Measurements from ENCODE around the gene TIMM17B.

Gene TIMM17B

DNA sequence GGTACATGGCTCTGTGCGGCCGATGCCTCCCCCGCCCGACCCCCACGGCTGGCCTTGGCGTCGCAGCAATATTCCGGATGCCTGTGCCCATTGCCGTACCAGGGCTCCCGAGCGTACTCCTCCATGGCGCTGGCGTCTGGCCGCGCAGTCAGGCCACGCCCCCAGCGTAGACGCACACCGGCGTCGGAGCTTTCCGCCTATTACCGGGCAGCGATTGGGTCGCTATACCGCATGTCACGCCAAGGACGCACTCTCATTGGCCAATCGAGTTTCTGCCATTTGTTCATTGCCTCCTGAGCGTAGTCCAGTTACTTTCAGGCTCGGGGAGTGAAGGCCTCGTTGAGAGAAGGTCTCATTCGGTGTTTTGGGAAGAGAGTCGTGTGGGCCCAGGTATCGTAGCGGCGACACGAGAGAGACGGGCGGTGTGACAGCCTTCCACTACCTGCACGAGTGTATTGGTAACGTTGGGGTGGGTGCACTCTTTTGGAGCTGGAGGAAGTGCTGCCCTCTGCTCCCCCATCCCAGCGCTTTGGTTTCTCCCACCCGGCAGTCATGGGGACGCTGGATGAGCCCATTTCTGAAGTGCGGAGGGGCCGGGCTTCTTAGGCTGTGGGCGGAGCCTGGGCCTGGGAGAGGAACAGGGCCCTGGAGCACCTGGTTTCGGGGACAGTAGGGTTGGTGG, at the start of gene TIMM17B, which contains the start of gene PQBP1:
Gene TIMM17B (minus strand): TSS at position 144 of the 682 bp plus-strand sequence. CDS start 19 bp downstream, at position 125.
Gene PQBP1 (plus strand): TSS at position 306 of the 682 bp plus-strand sequence. CDS start 580 bp downstream, outside the sequence.
- peak; percentile 93 for DNase-seq (ENCODE audit: low spot score)

DNA sequence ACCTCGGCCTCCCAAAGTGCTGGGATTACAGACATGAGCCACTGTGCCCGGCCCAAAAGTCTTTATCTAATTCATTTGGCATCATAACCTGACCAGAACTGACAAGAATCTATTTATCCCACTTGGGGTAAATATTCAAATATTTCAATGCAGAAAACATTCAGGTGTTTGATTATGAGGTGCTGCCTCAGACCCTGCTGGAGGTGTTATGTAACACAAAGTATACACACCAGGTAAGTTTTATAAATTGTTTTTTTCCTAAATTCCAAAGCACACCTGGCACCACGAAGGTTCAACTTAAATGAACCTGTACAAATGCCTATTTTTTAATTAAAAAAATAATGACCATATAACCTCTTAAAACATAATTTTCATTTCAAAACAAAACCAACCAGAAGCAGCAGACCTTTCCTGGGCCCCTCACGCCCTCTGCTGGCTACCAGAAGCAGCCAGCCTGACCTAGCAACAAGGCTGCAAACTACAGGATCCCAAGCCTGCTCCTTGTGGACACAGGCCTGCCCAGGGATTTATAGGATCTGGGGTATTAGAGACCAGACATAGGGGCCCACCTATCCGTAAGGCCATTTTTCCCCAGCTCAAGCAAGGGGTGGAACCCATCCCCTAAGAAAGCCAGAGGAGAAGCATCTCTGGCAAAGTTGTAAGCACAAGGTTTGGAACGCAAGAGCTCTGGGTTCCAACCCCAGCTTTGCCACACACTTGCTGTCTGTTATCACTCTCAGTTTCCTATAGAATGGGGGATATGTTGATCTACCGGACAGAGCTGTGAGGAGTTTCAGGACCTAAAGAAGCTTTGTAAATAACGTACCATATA, 48.2 kb upstream of the TIMM17B start:
- peak; percentile 66 for DNase-seq (ENCODE audit: low spot score)

DNA sequence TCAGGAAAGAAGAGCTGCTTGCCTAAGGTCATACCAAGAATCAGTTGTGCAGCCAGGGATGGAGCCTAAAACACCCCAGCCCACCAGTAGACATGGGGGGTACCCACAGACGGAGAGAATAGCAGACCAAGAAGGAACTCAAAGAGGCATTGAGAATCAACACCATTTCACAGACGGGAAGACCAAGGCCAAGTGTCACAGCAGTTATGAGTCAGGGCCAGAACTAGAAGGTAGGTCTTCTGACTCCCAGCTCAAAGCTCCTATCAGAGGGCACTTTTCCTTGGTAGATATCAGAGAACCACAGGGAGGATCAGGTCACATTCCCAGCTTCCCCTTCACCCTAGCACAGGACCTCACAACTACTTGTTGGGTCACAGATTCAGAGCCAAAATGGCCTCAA, 45.3 kb upstream of the TIMM17B start:
- DNase-seq (ENCODE audit: low spot score), result no peak

DNA sequence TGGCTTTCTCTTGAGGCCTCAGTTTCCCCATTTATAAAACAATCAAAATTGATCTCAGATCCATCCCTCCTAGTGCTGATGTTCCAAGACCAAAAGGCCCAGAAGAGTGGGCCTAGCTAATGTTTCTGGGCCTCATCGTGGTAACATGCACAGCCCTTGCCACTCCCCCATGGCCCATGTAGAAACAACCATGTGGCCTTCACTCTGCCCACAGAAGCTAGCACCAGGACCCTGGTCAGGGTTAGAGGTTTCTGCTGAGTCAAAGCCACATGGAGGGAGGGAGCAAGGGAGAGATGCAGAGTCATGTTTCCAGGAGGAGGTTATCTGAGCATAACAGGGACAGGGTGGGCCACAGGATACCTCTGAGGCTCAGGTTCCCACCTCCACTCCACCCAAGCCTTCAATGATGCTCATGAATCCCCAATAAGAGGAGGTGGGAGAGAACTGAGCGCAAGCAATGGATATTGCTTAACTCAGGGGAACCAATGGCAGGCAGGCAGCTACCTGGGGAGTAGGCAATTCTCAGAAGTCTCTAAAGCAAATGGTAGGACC, 42.9 kb upstream of the TIMM17B start:
- peak; percentile 85 for DNase-seq (ENCODE audit: low spot score)

DNA sequence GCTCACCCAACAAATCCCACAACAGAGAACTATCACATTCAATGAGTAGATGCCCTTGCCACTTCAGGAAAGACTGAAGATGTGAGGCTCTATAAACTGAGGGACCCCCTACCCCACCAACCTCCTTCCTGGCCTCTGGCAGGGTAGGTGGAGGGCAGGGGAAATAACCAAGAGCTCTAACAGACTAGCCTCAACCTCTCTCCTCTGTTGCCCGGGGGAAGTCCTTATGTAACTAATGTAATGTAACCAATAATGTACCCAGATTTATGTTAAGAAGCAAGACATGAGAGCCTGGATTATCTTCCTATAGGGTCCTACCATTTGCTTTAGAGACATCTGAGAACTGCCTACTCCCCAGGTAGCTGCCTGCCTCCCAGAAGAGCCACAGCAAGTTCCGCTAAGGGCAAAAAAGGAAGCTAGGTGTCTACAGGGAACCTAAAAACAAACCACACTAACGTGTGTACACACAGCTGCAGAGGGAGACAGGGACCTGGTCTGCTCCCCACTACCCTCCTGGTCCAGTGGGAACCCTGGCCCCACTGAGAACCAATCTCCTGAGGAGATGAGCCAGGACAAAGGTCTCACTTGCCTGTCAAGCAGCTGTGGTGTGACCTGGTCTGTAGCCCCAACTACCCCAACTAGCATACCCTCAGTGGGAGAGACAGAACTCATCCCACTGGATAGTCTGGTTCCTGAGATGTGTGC, 42.1 kb upstream of the TIMM17B start:
- no peak for DNase-seq (ENCODE audit: low spot score)

DNA sequence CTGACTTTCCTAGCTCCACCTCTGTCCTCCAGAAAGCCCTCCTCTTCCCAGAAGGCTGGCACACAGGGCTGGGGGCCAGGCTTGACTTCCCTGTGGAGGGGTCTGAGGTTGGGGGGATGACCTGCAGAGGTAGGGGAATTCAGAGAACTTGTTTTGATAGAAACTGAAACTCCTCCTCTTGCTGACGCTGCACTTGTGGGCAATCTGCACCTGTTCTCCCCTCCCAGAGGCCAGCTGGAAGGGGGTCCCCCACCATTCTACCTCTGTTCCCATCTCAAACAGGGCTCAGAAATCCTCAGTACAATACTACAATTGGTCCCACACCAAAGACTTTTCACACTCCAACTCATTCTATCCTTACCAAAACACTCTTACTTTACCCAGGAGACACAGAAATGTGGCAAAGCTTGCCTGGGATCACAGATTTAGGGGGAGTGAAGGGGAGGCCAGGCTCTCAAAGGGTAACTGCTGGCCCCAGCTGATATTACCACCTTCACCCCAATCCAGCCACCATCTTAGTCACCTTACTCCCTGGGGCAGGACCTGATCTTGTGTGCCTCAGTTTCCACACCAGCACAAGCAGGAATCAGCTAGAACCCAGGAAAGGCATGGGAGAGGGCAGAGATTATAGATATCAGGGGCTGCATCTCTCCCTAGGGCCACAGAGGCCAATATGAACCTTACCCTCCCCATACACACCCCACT, 41.3 kb upstream of the TIMM17B start:
- no peak for DNase-seq (ENCODE audit: low spot score)

DNA sequence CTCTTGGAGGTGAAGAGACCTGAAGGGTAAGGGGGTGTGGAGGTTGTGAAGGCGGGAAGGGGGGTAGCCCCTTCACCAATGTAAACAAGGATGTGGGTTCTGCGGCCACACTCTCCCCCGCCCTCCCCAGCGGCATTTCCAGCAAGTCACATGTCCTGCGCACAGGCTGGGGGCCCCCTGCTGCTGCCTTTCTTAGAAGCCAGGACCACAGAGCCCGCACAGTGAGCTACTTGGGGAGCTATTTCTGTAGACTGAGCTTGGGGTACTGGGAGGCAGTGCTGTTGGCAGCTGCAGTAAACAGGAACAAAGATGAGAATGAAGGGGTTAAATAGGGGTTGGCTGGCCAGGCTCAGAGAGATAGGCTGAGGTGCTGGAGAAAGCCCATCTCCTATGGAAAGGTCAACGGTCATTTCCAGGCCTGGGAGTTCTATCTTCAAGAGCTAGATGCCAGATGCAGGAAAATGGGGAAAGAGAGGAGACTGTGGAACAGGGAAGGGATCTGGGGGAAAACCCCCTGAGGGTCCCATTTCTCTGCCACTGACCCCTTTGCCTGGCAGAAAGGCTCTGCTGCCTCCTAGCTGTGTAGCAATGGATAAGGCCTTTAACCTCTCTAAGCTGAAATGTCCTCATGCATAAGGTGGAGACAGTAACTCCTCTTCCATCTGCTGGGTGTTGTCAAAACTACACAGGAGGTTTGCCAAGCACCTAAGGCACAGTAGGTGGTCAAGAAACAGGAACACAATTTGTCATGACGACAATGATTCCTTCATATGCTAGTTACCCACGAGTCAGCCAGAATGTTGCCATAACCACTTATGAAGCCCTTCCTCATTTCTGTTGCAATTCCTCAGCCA, 39.7 kb upstream of the TIMM17B start:
- DNase-seq (ENCODE audit: low spot score), result peak; percentile 55

DNA sequence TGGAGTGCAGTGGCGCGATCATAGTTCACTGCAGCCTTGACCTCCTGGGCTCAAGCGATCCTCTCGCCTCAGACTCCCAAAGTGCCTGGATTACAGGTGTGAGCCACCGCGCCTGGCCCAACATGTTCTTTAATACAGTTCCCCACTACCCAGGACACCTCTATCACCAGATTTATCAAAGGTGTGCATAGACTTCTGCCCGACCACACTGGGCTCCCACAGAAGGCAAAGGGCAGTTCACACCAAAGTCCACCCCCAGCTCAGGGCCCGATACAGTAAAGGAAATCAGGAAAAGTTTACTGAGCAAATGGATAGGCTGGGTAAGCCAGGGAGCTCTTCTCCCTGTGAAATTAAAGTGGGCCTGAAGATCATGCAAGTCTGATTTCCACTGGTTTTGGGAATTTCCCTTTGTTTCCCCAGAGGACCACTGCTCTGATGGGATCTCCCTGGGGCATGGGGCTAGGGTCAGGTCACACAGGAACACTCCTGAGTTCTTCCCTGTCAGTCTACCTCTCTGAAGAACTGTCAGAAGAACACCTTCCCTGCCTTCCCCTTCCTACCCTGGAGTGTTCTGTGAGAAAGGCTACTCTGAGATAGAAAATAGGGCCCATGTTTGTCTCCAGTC, 39.0 kb upstream of the TIMM17B start:
- DNase-seq (ENCODE audit: low spot score), result no peak

DNA sequence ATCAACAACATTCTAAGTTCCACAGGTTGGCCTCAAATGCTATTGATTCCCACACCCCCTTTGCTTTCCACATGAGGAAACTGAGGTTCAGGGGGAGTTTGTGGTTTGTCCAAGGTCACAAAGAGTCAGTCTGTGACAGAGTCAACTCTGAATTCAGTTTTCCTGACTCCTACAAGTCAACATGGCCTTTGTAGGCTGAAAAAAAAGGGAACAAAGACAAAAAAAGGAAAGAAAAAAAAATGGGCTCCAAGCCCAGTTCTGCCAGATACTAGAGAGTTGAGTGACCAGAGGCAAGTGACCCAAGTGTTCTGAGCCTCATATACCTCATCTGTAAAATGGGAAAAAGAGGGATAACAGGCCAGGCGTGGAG, 37.7 kb upstream of the TIMM17B start:
- no peak for DNase-seq (ENCODE audit: low spot score)

DNA sequence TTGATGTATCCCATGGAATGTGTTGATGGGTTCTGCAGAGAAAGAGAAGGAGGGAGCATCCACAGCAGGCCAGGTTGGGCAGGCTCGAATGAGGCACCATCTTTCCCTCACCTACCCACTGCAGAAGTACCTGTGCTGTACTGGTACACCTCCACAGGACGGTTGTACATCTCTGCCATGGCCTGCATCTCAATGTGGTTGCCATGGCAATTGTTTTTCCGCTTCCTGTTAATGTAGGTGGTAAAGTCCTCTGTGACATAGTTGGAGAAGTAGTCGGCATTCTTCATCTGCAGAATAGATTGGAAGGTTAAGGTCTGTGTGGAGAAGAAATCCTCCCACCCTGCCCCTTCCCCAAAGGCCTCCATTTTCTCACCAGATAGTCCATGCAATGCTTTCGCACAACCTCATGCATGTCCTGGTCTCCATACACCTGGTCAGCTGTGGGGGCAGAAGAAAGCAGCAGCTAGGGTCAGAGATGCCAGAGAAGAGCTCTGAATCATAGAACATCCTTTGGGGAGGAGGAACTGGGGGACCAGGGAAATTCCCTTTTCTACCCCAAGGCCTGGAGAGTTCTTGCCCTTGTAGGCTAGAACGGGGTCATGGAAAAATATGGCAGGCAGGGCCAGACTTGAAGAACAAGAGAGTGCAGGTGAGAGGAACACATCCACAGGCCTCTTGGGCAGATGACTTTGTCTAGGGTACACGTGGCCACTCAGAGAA, 37.2 kb upstream of the TIMM17B start:
- no peak for DNase-seq (ENCODE audit: low spot score)

DNA sequence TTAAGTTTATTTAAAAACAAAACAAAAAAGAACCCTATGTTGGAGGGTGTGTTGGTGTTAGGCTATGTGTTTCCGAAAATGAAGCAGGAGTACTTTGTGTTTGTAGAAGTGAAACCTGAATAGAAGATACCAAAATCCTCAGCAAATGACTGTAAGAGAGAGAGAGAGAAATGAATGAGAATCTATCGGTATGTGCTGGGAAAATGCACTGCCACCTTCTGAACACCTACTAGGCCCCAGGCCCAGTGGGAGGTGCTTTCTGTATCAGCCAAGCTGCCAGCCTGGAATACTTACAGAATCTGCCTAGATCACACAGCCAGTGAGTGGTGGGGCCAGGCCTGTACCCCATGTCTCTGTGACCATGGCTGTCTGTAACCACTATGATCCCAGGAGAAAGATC, 36.2 kb upstream of the TIMM17B start:
- no peak for DNase-seq (ENCODE audit: low spot score)

DNA sequence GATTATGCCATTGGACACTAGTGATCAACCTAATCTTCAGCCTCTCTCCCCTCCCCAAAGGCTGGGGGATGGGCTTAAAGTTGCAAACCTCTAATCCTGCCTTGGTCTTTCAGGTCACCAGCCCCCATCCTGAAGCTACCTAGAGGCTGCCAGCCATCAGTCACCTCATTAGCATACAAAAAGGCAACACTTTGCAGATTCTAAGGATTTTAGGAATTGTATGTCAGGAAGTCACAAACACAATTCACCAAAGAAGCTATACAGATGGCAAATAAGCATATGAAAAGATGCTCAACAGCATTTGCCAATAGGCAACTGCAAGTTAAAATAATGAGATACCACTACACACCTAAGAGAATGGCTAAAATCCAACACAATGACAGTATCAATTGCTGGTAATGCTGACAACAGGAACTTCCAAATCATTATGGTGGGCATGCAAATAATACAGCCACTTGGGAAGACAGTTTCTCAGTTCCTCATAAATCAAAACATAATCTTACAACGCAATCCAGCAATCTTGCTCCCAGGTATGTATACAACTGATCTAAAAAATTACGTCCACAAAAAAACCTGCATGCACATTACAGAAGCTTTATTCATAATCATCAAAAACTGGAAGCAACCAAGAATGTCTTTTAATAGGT, 30.3 kb upstream of the TIMM17B start:
- DNase-seq (ENCODE audit: low spot score), result no peak

DNA sequence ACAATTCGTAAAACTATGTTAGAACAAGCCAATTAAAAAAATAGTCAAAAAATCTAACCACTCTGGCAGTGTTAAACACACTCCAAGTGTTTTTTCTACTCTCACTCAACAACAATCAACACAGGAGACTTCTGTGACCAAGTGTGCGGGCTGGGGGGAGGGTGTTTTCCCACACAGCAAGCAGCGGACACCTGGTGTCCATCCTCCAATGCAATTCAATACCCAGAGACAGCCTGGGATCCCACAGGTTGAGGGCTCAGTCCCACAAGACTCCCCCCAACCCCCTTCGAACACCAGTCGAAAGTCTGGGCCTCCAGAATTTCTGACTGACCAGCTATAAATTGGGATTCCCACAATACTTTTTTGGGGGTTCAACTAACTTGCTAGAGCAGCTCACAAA, 29.6 kb upstream of the TIMM17B start:
- DNase-seq (ENCODE audit: low spot score), result no peak

DNA sequence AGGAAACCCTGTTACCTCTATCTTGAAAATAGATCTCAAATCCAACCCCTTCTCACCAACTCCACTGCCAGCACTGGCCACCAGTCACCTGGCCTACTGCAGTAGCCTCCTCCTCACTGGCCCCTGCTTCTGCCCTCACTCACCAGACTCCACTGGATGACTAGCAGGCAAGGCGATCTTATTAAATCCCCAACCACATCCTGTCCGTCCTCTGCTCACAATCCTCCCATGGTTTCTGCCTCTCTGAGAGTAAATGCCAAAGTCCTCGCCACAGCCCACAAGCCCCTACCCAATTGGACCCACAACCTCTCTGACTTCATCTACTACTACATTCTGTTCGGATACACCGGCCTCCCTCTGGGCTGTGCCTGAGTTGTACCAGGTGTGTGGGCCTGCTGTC, 26.7 kb upstream of the TIMM17B start:
- DNase-seq (ENCODE audit: low spot score), result no peak

DNA sequence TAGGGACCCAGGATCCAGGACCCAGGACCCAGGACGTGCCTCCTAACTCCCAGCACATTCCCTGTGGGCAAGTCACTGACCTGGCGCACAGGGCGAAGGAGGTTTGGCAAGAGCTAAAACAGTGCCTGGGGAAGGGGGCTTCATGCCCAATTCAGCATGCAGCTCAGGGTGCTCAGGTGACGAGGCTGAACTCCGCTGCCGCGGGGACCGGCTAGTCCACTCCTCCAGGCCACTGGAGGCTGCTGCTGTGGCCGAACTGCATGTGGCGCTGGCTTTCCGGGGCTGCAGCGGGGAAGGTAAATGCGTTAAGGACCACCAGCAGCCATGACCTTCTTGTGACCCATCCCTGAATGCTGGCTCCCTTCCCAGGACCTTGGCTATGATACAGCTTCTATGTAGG, 26.2 kb upstream of the TIMM17B start:
- no peak for DNase-seq (ENCODE audit: low spot score)

DNA sequence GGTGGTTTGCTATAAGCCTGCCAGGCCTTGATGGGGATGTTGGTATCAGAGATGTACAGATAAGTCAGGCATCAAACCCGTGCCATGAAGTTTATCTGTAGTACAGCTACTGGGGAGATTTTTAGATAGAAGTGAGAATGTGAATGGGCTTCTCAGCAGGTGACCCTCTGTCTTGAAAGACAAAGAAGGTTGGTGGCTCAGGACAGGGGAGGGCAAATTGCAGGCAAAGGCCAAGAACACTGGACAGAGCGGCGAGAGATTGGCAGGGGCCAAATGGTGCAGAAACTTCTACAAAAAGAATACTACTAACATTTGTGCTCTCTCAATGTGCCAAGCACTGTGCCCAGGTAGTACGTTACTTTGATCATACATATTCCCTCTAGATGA, 23.1 kb upstream of the TIMM17B start:
- DNase-seq (ENCODE audit: low spot score), result no peak

DNA sequence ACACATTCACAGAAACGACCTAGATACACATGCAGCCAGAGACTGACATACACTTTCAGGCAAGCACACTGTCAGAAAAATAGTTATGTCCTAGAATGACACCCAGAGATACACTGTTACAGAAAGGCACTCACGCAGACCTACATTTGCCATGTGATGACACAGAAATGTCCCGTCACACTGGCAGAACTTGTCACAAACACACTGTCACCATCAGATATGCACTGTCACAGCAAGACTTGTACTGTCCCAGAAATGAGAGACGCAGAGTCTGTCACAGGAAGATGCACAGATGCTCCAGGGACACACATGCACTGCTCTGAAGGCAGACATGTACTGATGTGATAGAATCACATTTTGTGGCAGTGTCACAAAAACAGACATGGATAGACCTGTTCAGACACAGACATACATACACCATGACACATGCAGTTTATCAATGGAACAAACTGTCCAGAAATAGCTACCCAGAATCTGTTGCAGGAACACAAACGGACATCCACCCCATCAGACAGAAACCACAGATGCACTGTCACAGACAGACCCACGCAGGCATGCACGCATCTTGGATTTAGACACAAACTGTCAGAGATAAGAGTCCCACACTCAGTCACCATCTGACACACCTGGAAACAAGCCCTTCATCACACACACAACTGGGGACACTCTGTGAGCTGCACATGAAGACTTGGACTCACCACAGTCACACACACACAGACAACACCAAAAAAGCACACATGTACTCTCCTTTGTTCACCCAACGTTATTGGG, 22.6 kb upstream of the TIMM17B start:
- peak; percentile 75 for DNase-seq (ENCODE audit: low spot score)

DNA sequence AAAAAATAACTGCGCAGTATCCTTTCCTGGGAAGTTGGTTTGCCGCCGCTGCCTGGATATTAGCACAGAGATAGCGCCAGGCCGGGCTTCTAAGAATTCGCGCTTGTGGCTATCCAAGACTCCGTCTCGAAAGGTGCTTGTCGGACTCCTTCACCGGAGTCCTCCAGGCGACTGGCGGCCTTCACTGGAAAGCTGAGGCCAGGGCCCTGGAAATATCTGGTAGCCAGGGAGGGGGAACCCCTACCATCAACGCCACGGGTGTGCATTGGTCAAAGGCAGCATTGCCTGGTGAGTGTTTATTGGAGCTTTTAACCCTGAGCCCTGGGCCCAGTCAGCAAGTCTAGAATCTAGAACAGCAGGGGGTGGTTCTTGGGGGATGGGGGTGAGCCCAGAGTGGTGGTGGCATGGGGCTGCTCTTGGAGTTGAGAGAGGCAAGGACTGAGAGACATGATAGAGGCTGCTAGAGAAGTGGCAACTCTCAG, 21.8 kb upstream of the TIMM17B start:
- no peak for DNase-seq (ENCODE audit: low spot score)

Data from hematopoietic multipotent progenitor cell treated with erythropoietin and hydrocortisone succinate and interleukin-3 and kit ligand, for 15 days (in vitro differentiated cells).